AG10803 (cell line): ENCODE results near the gene LRRC32.

Source experiments
- DNase-seq: peaks from one replicate; pipeline ENCODE4 v3.0.0; 2010; ENCODE audit warnings: low read depth
- H3K4me3 ChIP-seq: 2 replicates; pipeline ENCODE4 v1.5.1; 2011; ENCODE audit warnings: mild to moderate bottlenecking, low read length, control low read depth
- CTCF ChIP-seq: conservative IDR thresholded peaks from 2 replicates; pipeline ENCODE4 v1.5.1; 2011; ENCODE audit warnings: mild to moderate bottlenecking, low read length, control low read depth, inconsistent platforms

Gene LRRC32

GRCh38 chr11:76636826-76637460 is 33.6 kb downstream of the LRRC32 start:
- TF ChIP-seq CTCF: no peak
- no peak overlapping the region for H3K4me3 ChIP-seq
- DNase-seq: no peak

GRCh38 chr11:76635991-76636738 is 34.4 kb downstream of the LRRC32 start:
- DNase-seq: no peak
- TF ChIP-seq CTCF: no peak
- no peak overlapping the region for H3K4me3 ChIP-seq

GRCh38 chr11:76634886-76635285 is 35.7 kb downstream of the LRRC32 start:
- no peak overlapping the region for H3K4me3 ChIP-seq
- no peak for TF ChIP-seq CTCF

GRCh38 chr11:76632492-76632891 is 38.1 kb downstream of the LRRC32 start:
- TF ChIP-seq CTCF: no peak
- no peak for DNase-seq

More at GRCh38 chr11:76634886-76635285, 35.7 kb downstream of the LRRC32 start:
- DNase-seq: no peak

GRCh38 chr11:76631566-76632308 is 38.8 kb downstream of the LRRC32 start:
- H3K4me3 ChIP-seq: no peak overlapping the region
- no peak for TF ChIP-seq CTCF
- DNase-seq: no peak

More at GRCh38 chr11:76632492-76632891, 38.1 kb downstream of the LRRC32 start:
- no peak overlapping the region for H3K4me3 ChIP-seq

GRCh38 chr11:76630600-76631281 is 39.8 kb downstream of the LRRC32 start:
- no peak overlapping the region for H3K4me3 ChIP-seq
- TF ChIP-seq CTCF: no peak

More at GRCh38 chr11:76630600-76631281, 39.8 kb downstream of the LRRC32 start:
- DNase-seq: no peak
